Keratinocyte (primary cell): ENCODE measurements around the gene MTERF4. TPM values are rescaled to one million over a fixed set of nuclear protein-coding genes. Genes with fewer than 3 reads are reported as not detected.

Source experiments
- DNase-seq: peaks from one replicate; pipeline ENCODE4 v3.0.0-alpha.2; 2011; ENCODE audit warnings: low read depth, missing footprints, low spot score
- FAIRE-seq: peaks from 2 replicates; lab custom pipeline; 2011; peaks lifted over from hg19 to GRCh38; lab: Jason Lieb, UNC
- H2AFZ ChIP-seq: 2 replicates; pipeline ENCODE4 v1.6.0; 2012; ENCODE audit warnings: low read length, control low read depth, inconsistent platforms; ENCODE audit not compliant: control insufficient read depth
- H3K27ac ChIP-seq: 2 replicates; pipeline ENCODE4 v1.5.1; 2011; ENCODE audit warnings: low read length; ENCODE audit not compliant: control insufficient read depth, insufficient read depth
- H3K27me3 ChIP-seq: 3 replicates; pipeline ENCODE4 v1.6.0; 2011; ENCODE audit warnings: low read length; ENCODE audit not compliant: control insufficient read depth, insufficient read depth; ENCODE audit errors: extremely low read depth
- H3K36me3 ChIP-seq, 2 experiments: 2 replicates in 1 of 2; 3 replicates in 1 of 2; pipeline ENCODE4 v1.5.1; 2011; ENCODE audit warnings: low read length in 2 of 2, mild to moderate bottlenecking in 1 of 2; ENCODE audit not compliant: control insufficient read depth in 2 of 2, insufficient read depth in 2 of 2; ENCODE audit errors: extremely low read depth in 1 of 2
- H3K4me1 ChIP-seq: 3 replicates; pipeline ENCODE4 v1.5.1; 2011; ENCODE audit warnings: low read length; ENCODE audit not compliant: control insufficient read depth, insufficient read depth; ENCODE audit errors: extremely low read depth
- H3K4me2 ChIP-seq: 3 replicates; pipeline ENCODE4 v1.6.0; 2011; ENCODE audit warnings: low read depth, low read length; ENCODE audit not compliant: control insufficient read depth, insufficient read depth; ENCODE audit errors: extremely low read depth
- H3K4me3 ChIP-seq, 3 experiments: fragments of 200-600 bp in 1 of 3; sonication (generic) in 1 of 3; 2 replicates in 2 of 3; 3 replicates in 1 of 3; pipeline ENCODE4 v1.5.1; 2011 to 2016; ENCODE audit warnings: low read length in 3 of 3, mild to moderate bottlenecking in 3 of 3, control low read depth in 2 of 3, inconsistent platforms in 1 of 3, low read depth in 1 of 3, mixed read lengths in 1 of 3, mixed run types in 1 of 3, moderate library complexity in 1 of 3; ENCODE audit not compliant: control insufficient read depth in 2 of 3, insufficient read depth in 2 of 3; ENCODE audit errors: extremely low read depth in 1 of 3
- H3K79me2 ChIP-seq: 2 replicates; pipeline ENCODE4 v1.6.0; 2012; ENCODE audit warnings: low read length; ENCODE audit not compliant: control insufficient read depth, insufficient read depth
- H3K9ac ChIP-seq: 3 replicates; pipeline ENCODE4 v1.6.0; 2011; ENCODE audit warnings: low read length; ENCODE audit not compliant: control insufficient read depth, insufficient read depth; ENCODE audit errors: extremely low read depth
- H3K9me1 ChIP-seq: 3 replicates; pipeline ENCODE4 v1.6.0; 2011; ENCODE audit warnings: low read length; ENCODE audit not compliant: control insufficient read depth, insufficient read depth; ENCODE audit errors: extremely low read depth
- H3K9me3 ChIP-seq: 2 replicates; pipeline ENCODE4 v1.5.1; 2012; ENCODE audit warnings: low read depth, low read length; ENCODE audit not compliant: control insufficient read depth
- H4K20me1 ChIP-seq: 3 replicates; pipeline ENCODE4 v1.6.0; 2011; ENCODE audit warnings: low read length; ENCODE audit not compliant: control insufficient read depth, insufficient read depth; ENCODE audit errors: extremely low read depth
- CTCF ChIP-seq, 3 experiments: IDR thresholded peaks in 1 of 3; conservative IDR thresholded peaks in 1 of 3; optimal IDR thresholded peaks in 1 of 3; 2 replicates in 2 of 3; 3 replicates in 1 of 3; pipeline versions ENCODE3 to v1.5.1; 2011; ENCODE audit warnings: low read length in 3 of 3, mild to moderate bottlenecking in 3 of 3, moderate library complexity in 2 of 3, control low read depth in 1 of 3, inconsistent platforms in 1 of 3; ENCODE audit not compliant: insufficient read depth in 2 of 3; ENCODE audit errors: extremely low read depth in 1 of 3
- EZH2 ChIP-seq: IDR thresholded peaks from one replicate; pipeline ENCODE4 v1.6.1; 2012; ENCODE audit warnings: inconsistent platforms, mild to moderate bottlenecking, low read length, moderate library complexity
- dilution Hi-C: fragments of 300-500 bp; cut with MboI; formaldehyde crosslinking; loops from one replicate; pipeline ENCODE4 v1.7.0; 2020; ENCODE audit warnings: low sequenced_read_pairs; ENCODE audit not compliant: extremely low pct_ligation_motif_present
- polyA plus RNA-seq, 5 experiments: library from polyadenylated mRNA; depleted of rRNA in 3 of 5; stranded (reverse) in 3 of 5; stranded (forward) in 1 of 5; unstranded in 1 of 5; fragments of >200 nt; gene quantifications; 1 replicate in 1 of 5; 2 replicates in 3 of 5; 3 replicates in 1 of 5; pipeline versions ENCODE4 v1.2.1 to v1.2.3, GENCODE V29; 2011 to 2012; ENCODE audit warnings: missing spikeins in 2 of 5, low read depth in 1 of 5, low replicate concordance in 1 of 5

The MTERF4 gene
- polyA plus RNA-seq, 1 donor (not counting 4 experiments of a cell fraction or from before 2014, with no cell fraction given) = 28.5 TPM

GRCh38 chr2:241141214-241141770 is 39.2 kb upstream of the MTERF4 start:
- no peaks in the 10 kb centered on the region for H3K27me3 ChIP-seq
- dilution Hi-C loops = no loop called here
- peaks cover 0 to 4% of the 10 kb centered on the region in 2 experiments for H3K36me3 ChIP-seq
- DNase-seq (no peak), FAIRE-seq (no peak)
- no peaks in the 10 kb centered on the region for H3K79me2 ChIP-seq
- H3K9me1 ChIP-seq = no peaks in the 10 kb centered on the region
- H3K27ac ChIP-seq = no peak overlapping the region
- no peak overlapping the region for H3K4me3 ChIP-seq
- no peaks in the 10 kb centered on the region for H4K20me1 ChIP-seq
- H3K9ac ChIP-seq = no peak overlapping the region
- no peaks in the 10 kb centered on the region for H3K4me1 ChIP-seq
- TF ChIP-seq EZH2 (no peak), CTCF (optimal IDR thresholded peaks at IDR 0.05 in 1 of 3, IDR thresholded peaks at IDR 0.05 in 1 of 3, conservative IDR thresholded peaks at IDR 0.05 in 1 of 3; ENCODE audit: extremely low read depth in 1 of 3, insufficient read depth in 2 of 3, low read length in 3 of 3) (no peak)
- no peak overlapping the region for H2AFZ ChIP-seq
- H3K4me2 ChIP-seq = no peak overlapping the region
- no peaks in the 10 kb centered on the region for H3K9me3 ChIP-seq

- FAIRE-seq (no peak), DNase-seq (no peak)
- H3K4me2 ChIP-seq = no peak overlapping the region
- H3K79me2 ChIP-seq = no peaks in the 10 kb centered on the region
- no peaks in the 10 kb centered on the region for H3K9me1 ChIP-seq
- no peaks in the 10 kb centered on the region for H4K20me1 ChIP-seq
- dilution Hi-C loops = no loop called here
- no peaks in the 10 kb centered on the region for H3K27me3 ChIP-seq
- no peak overlapping the region for H3K9ac ChIP-seq
- peaks cover 0 to 4% of the 10 kb centered on the region in 2 experiments for H3K36me3 ChIP-seq
- no peak for TF ChIP-seq CTCF (optimal IDR thresholded peaks at IDR 0.05 in 1 of 3, IDR thresholded peaks at IDR 0.05 in 1 of 3, conservative IDR thresholded peaks at IDR 0.05 in 1 of 3; ENCODE audit: extremely low read depth in 1 of 3, insufficient read depth in 2 of 3, low read length in 3 of 3)
- no peaks in the 10 kb centered on the region for H3K4me1 ChIP-seq
- no peak overlapping the region for H3K4me3 ChIP-seq
- no peaks in the 10 kb centered on the region for H3K9me3 ChIP-seq
- no peak overlapping the region for H3K27ac ChIP-seq
- H2AFZ ChIP-seq = no peak overlapping the region
Observed at GRCh38 chr2:241140445-241140840, 38.4 kb upstream of the MTERF4 start.
